Measurements from ENCODE around the gene SMARCD1.
"Not testable (repeated sequence)": the region's sequence is repeated elsewhere in the genome, so short reads cannot be mapped to it uniquely, and the experiment has no call there.

The SMARCD1 gene

GRCh38 chr12:50081096-50081808 is 3.9 kb upstream of the SMARCD1 start:
- Histone ChIP-seq H3K14ac (ENCODE audit: low read length) (peak overlapping the region; percentile 17), H2AK5ac (ENCODE audit: low read depth, low read length) (peak overlapping the region; percentile 53), H2BK120ac (ENCODE audit: low read depth, low read length) (no peak overlapping the region), H3K4me1 (ENCODE audit: control insufficient read depth in 2 of 2, insufficient read depth in 1 of 2, low read depth in 1 of 2, low read length in 2 of 2) (peaks cover 9 to 18% of the 10 kb centered on the region in 2 donors), H3K27ac (replicated peaks; ENCODE audit: low read length) (no peak overlapping the region), H2BK15ac (ENCODE audit: low read length) (no peak overlapping the region), H2BK5ac (ENCODE audit: low read length) (no peak overlapping the region), H4K91ac (ENCODE audit: low read depth, low read length, poor library complexity) (no peak overlapping the region), H3K23ac (ENCODE audit: low read depth, low read length, poor library complexity) (peak overlapping the region; percentile 61), H3K18ac (ENCODE audit: low read length) (peak overlapping the region; percentile 77), H3K4ac (ENCODE audit: low read length) (no peak overlapping the region), H2AFZ (ENCODE audit: low read length) (no peak overlapping the region), H2BK12ac (ENCODE audit: low read length) (no peak overlapping the region), H4K8ac (ENCODE audit: low read depth, low read length) (no peak overlapping the region), H3K36me3 (replicated peaks in 1 of 2; ENCODE audit: control insufficient read depth in 2 of 2, insufficient read depth in 2 of 2, low read length in 2 of 2) (peaks cover 0 to 6% of the 10 kb centered on the region in 2 donors), H3K9ac (ENCODE audit: low read depth, low read length, poor library complexity) (peak overlapping the region; percentile 17), H3K79me1 (ENCODE audit: low read depth, low read length) (no peaks in the 10 kb centered on the region), H3K27me3 (ENCODE audit: control insufficient read depth in 3 of 3, insufficient read depth in 3 of 3, low read depth in 1 of 3, low read length in 3 of 3) (peaks cover 0 to 2% (median 0%) of the 10 kb centered on the region in 3 experiments), H3K4me3 (ENCODE audit: low read length in 2 of 2) (no peak overlapping the region), H3K9me3 (replicated peaks in 1 of 2; ENCODE audit: control insufficient read depth in 2 of 2, insufficient read depth in 1 of 2, low read depth in 1 of 2, low read length in 2 of 2) (no peaks in the 10 kb centered on the region), H3K4me2 (ENCODE audit: insufficient read depth, low read length, poor library complexity, severe bottlenecking) (peak overlapping the region; percentile 23)
- no CpG with 5 or more reads among the region's 46 CpGs for WGBS, 2 donors (ENCODE audit: extremely low coverage in 2 of 2, insufficient read length in 2 of 2, insufficient replicate concordance in 1 of 2)
- DNase-seq (ENCODE audit: low spot score) = no peak

- H2AFZ ChIP-seq (ENCODE audit: low read length) = peak overlapping the region; percentile 77
- H3K36me3 ChIP-seq (replicated peaks in 1 of 2; ENCODE audit: control insufficient read depth in 2 of 2, insufficient read depth in 2 of 2, low read length in 2 of 2) = peaks cover 13 to 20% of the 10 kb centered on the region in 2 donors
- peak overlapping the region; percentile 56 for H2AK5ac ChIP-seq (ENCODE audit: low read depth, low read length)
- no CpG with 5 or more reads among the region's 7 CpGs for WGBS, 2 donors (ENCODE audit: extremely low coverage in 2 of 2, insufficient read length in 2 of 2, insufficient replicate concordance in 1 of 2)
- no peaks in the 10 kb centered on the region for H3K79me1 ChIP-seq (ENCODE audit: low read depth, low read length)
- H3K4me3 ChIP-seq (ENCODE audit: low read length in 2 of 2) = no peak overlapping the region
- H3K14ac ChIP-seq (ENCODE audit: low read length) = no peak overlapping the region
- DNase-seq (ENCODE audit: low spot score) = no peak
- no peak overlapping the region for H2BK12ac ChIP-seq (ENCODE audit: low read length)
- no peak overlapping the region for H2BK15ac ChIP-seq (ENCODE audit: low read length)
- peaks cover 9 to 18% of the 10 kb centered on the region in 2 donors for H3K4me1 ChIP-seq (ENCODE audit: control insufficient read depth in 2 of 2, insufficient read depth in 1 of 2, low read depth in 1 of 2, low read length in 2 of 2)
- no peak overlapping the region for H4K91ac ChIP-seq (ENCODE audit: low read depth, low read length, poor library complexity)
- no peak overlapping the region for H3K18ac ChIP-seq (ENCODE audit: low read length)
- no peak overlapping the region for H3K23ac ChIP-seq (ENCODE audit: low read depth, low read length, poor library complexity)
- H3K4ac ChIP-seq (ENCODE audit: low read length) = no peak overlapping the region
- no peak overlapping the region for H4K8ac ChIP-seq (ENCODE audit: low read depth, low read length)
- no peak overlapping the region for H2BK5ac ChIP-seq (ENCODE audit: low read length)
- no peak overlapping the region for H3K27ac ChIP-seq (replicated peaks; ENCODE audit: low read length)
- H2BK120ac ChIP-seq (ENCODE audit: low read depth, low read length) = no peak overlapping the region
- no peaks in the 10 kb centered on the region for H3K9me3 ChIP-seq (replicated peaks in 1 of 2; ENCODE audit: control insufficient read depth in 2 of 2, insufficient read depth in 1 of 2, low read depth in 1 of 2, low read length in 2 of 2)
- no peak overlapping the region for H3K4me2 ChIP-seq (ENCODE audit: insufficient read depth, low read length, poor library complexity, severe bottlenecking)
- H3K9ac ChIP-seq (ENCODE audit: low read depth, low read length, poor library complexity) = no peak overlapping the region
- H3K27me3 ChIP-seq (ENCODE audit: control insufficient read depth in 3 of 3, insufficient read depth in 3 of 3, low read depth in 1 of 3, low read length in 3 of 3) = peaks cover 0 to 2% (median 0%) of the 10 kb centered on the region in 3 experiments
Measured at GRCh38 chr12:50082644-50083043, 2.5 kb upstream of the SMARCD1 start.

- Histone ChIP-seq H3K36me3 (replicated peaks in 1 of 2; ENCODE audit: control insufficient read depth in 2 of 2, insufficient read depth in 2 of 2, low read length in 2 of 2) (peaks cover 18 to 26% of the 10 kb centered on the region in 2 donors), H3K4me2 (ENCODE audit: insufficient read depth, low read length, poor library complexity, severe bottlenecking) (no peak overlapping the region), H3K4me3 (ENCODE audit: low read length in 2 of 2) (no peak overlapping the region), H3K79me1 (ENCODE audit: low read depth, low read length) (no peaks in the 10 kb centered on the region), H3K27ac (replicated peaks; ENCODE audit: low read length) (no peak overlapping the region), H2AK5ac (ENCODE audit: low read depth, low read length) (peak overlapping the region; percentile 56), H4K91ac (ENCODE audit: low read depth, low read length, poor library complexity) (no peak overlapping the region), H2BK120ac (ENCODE audit: low read depth, low read length) (no peak overlapping the region), H3K18ac (ENCODE audit: low read length) (no peak overlapping the region), H2BK12ac (ENCODE audit: low read length) (peak overlapping the region; percentile 32), H2AFZ (ENCODE audit: low read length) (peak overlapping the region; percentile 77), H3K14ac (ENCODE audit: low read length) (no peak overlapping the region), H2BK5ac (ENCODE audit: low read length) (no peak overlapping the region), H2BK15ac (ENCODE audit: low read length) (no peak overlapping the region), H3K23ac (ENCODE audit: low read depth, low read length, poor library complexity) (no peak overlapping the region), H3K9me3 (replicated peaks in 1 of 2; ENCODE audit: control insufficient read depth in 2 of 2, insufficient read depth in 1 of 2, low read depth in 1 of 2, low read length in 2 of 2) (no peaks in the 10 kb centered on the region), H3K9ac (ENCODE audit: low read depth, low read length, poor library complexity) (no peak overlapping the region), H4K8ac (ENCODE audit: low read depth, low read length) (no peak overlapping the region), H3K4ac (ENCODE audit: low read length) (no peak overlapping the region), H3K27me3 (ENCODE audit: control insufficient read depth in 3 of 3, insufficient read depth in 3 of 3, low read depth in 1 of 3, low read length in 3 of 3) (no peaks in the 10 kb centered on the region), H3K4me1 (ENCODE audit: control insufficient read depth in 2 of 2, insufficient read depth in 1 of 2, low read depth in 1 of 2, low read length in 2 of 2) (peaks cover 9 to 18% of the 10 kb centered on the region in 2 donors)
- no peak for DNase-seq (ENCODE audit: low spot score)
- no CpG with 5 or more reads among the region's 1 CpG for WGBS, 2 donors (ENCODE audit: extremely low coverage in 2 of 2, insufficient read length in 2 of 2, insufficient replicate concordance in 1 of 2)
Measured at GRCh38 chr12:50083301-50083700, 1.8 kb upstream of the SMARCD1 start.

GRCh38 chr12:50084409-50084774 is 750 bp upstream of the SMARCD1 start:
- H4K91ac ChIP-seq (ENCODE audit: low read depth, low read length, poor library complexity); H2AK5ac ChIP-seq (ENCODE audit: low read depth, low read length); H3K4ac ChIP-seq (ENCODE audit: low read length); H3K27me3 ChIP-seq (ENCODE audit: control insufficient read depth in 3 of 3, insufficient read depth in 3 of 3, low read depth in 1 of 3, low read length in 3 of 3); H2BK15ac ChIP-seq (ENCODE audit: low read length); H2BK12ac ChIP-seq (ENCODE audit: low read length); H3K18ac ChIP-seq (ENCODE audit: low read length); H2BK120ac ChIP-seq (ENCODE audit: low read depth, low read length); H3K14ac ChIP-seq (ENCODE audit: low read length); H3K79me1 ChIP-seq (ENCODE audit: low read depth, low read length); H3K9me3 ChIP-seq (replicated peaks in 1 of 2; ENCODE audit: control insufficient read depth in 2 of 2, insufficient read depth in 1 of 2, low read depth in 1 of 2, low read length in 2 of 2); H2BK5ac ChIP-seq (ENCODE audit: low read length); H3K9ac ChIP-seq (ENCODE audit: low read depth, low read length, poor library complexity); H3K23ac ChIP-seq (ENCODE audit: low read depth, low read length, poor library complexity); DNase-seq (ENCODE audit: low spot score); H4K8ac ChIP-seq (ENCODE audit: low read depth, low read length): not testable (repeated sequence)
- peak overlapping the region; percentile 82 for H2AFZ ChIP-seq (ENCODE audit: low read length)
- H3K4me3 ChIP-seq (ENCODE audit: low read length in 2 of 2) = peak overlapping the region; percentile 60 to 78
- peak overlapping the region; percentile 29 for H3K4me2 ChIP-seq (ENCODE audit: insufficient read depth, low read length, poor library complexity, severe bottlenecking)
- H3K4me1 ChIP-seq (ENCODE audit: control insufficient read depth in 2 of 2, insufficient read depth in 1 of 2, low read depth in 1 of 2, low read length in 2 of 2) = peaks cover 9 to 18% of the 10 kb centered on the region in 2 donors
- no CpG with 5 or more reads among the region's 7 CpGs for WGBS, 2 donors (ENCODE audit: extremely low coverage in 2 of 2, insufficient read length in 2 of 2, insufficient replicate concordance in 1 of 2)
- peaks cover 25 to 37% of the 10 kb centered on the region in 2 donors for H3K36me3 ChIP-seq (replicated peaks in 1 of 2; ENCODE audit: control insufficient read depth in 2 of 2, insufficient read depth in 2 of 2, low read length in 2 of 2)
- peak overlapping the region; percentile 42 for H3K27ac ChIP-seq (replicated peaks; ENCODE audit: low read length)
